HepG2 (cell line): Measurements from ENCODE around the gene PTGES3. TPM values are rescaled to one million over a fixed set of nuclear protein-coding genes. Genes with fewer than 3 reads are reported as not detected.

Source experiments
- AGO2 ChIP-seq: fragments of 200-400 bp; formaldehyde crosslinking; optimal IDR thresholded peaks from 2 replicates; pipeline ENCODE3; 2017; ENCODE audit warnings: mild to moderate bottlenecking, low read depth, low read length, moderate library complexity
- CHD2 ChIP-seq: IDR thresholded peaks from 2 replicates; pipeline ENCODE4 v1.6.1; 2011; ENCODE audit warnings: low read depth, low read length, improper control_type of control experiment
- ETV5 ChIP-seq: IDR thresholded peaks from 2 replicates; pipeline ENCODE4 v1.6.1; 2018; ENCODE audit warnings: missing biosample characterization, missing genetic modification reagents, inconsistent platforms, borderline replicate concordance
- MYNN ChIP-seq: sonication (generic); formaldehyde crosslinking; IDR thresholded peaks from 2 replicates; pipeline ENCODE4 v1.4.0; 2020; ENCODE audit warnings: mild to moderate bottlenecking, low read depth, missing genetic modification reagents
- NFE2 ChIP-seq: sonication (generic); formaldehyde crosslinking; IDR thresholded peaks from 2 replicates; pipeline ENCODE4 v1.4.0; 2020; ENCODE audit warnings: missing genetic modification reagents
- NFKBIZ ChIP-seq: IDR thresholded peaks from 2 replicates; pipeline ENCODE4 v1.6.1; 2018; ENCODE audit warnings: missing genetic modification reagents, missing compliant biosample characterization
- NFYC ChIP-seq: IDR thresholded peaks from 2 replicates; pipeline ENCODE4 v1.6.1; 2016; ENCODE audit warnings: missing genetic modification reagents, missing compliant biosample characterization
- NRL ChIP-seq: sonication (generic); formaldehyde crosslinking; IDR thresholded peaks from 2 replicates; pipeline ENCODE4 v1.5.0; 2020; ENCODE audit warnings: missing genetic modification reagents, mild to moderate bottlenecking, moderate library complexity, borderline replicate concordance
- RBAK ChIP-seq: sonication (generic); formaldehyde crosslinking; IDR thresholded peaks from 2 replicates; pipeline ENCODE4 v1.5.1; 2020; ENCODE audit warnings: mild to moderate bottlenecking, missing genetic modification reagents
- ZNF329 ChIP-seq: sonication (generic); formaldehyde crosslinking; IDR thresholded peaks from 2 replicates; pipeline ENCODE4 v1.9.0; 2021; ENCODE audit warnings: low read depth, mild to moderate bottlenecking, missing genetic modification reagents
- ZNF703 ChIP-seq: sonication (generic); formaldehyde crosslinking; IDR thresholded peaks from 2 replicates; pipeline ENCODE4 v1.5.1; 2020; ENCODE audit warnings: missing genetic modification reagents, mild to moderate bottlenecking, moderate library complexity, borderline replicate concordance
- polyA plus RNA-seq, 8 experiments: library from polyadenylated mRNA; depleted of rRNA in 3 of 8; stranded (reverse) in 7 of 8; unstranded in 1 of 8; fragments of >200 nt; fragmentation: Illumina TruSeq in 4 of 8; extraction: Trizol in 4 of 8; gene quantifications; 2 replicates each; pipeline versions ENCODE4 v1.2.1 to v1.2.3, GENCODE V29; 2011 to 2016; ENCODE audit warnings: low read depth in 4 of 8, missing spikeins in 1 of 8, mixed read lengths in 1 of 8; ENCODE audit not compliant: insufficient read depth in 1 of 8
- total RNA-seq, 5 experiments: library from RNA; depleted of rRNA; stranded (reverse); fragments of >200 nt; fragmentation: Illumina TruSeq; extraction: Trizol; gene quantifications; 2 replicates each; pipeline ENCODE4 v1.2.3, GENCODE V29; 2016; ENCODE audit warnings: low read depth in 1 of 5
- TF ChIP-seq, protein P1 (sequence below): sonication (generic); formaldehyde crosslinking; IDR thresholded peaks from 2 replicates; pipeline ENCODE4 v1.5.1; 2020; ENCODE audit warnings: mild to moderate bottlenecking, missing genetic modification reagents, moderate library complexity
- TF ChIP-seq, protein P2 (sequence below): sonication (generic); formaldehyde crosslinking; IDR thresholded peaks from 2 replicates; pipeline ENCODE4 v1.5.0; 2020; ENCODE audit warnings: mild to moderate bottlenecking, low read depth, missing genetic modification reagents, borderline replicate concordance
- TF ChIP-seq, protein P3 (sequence below): sonication (generic); formaldehyde crosslinking; IDR thresholded peaks from 2 replicates; pipeline ENCODE4 v1.4.0; 2020; ENCODE audit warnings: mild to moderate bottlenecking, missing genetic modification reagents
- TF ChIP-seq, protein P4 (sequence below): sonication (generic); formaldehyde crosslinking; IDR thresholded peaks from 2 replicates; pipeline ENCODE4 v1.4.0; 2020; ENCODE audit warnings: mild to moderate bottlenecking, missing genetic modification reagents
- TF ChIP-seq, protein P5 (sequence below): sonication (generic); formaldehyde crosslinking; IDR thresholded peaks from 2 replicates; pipeline ENCODE4 v1.8.0; 2022; ENCODE audit warnings: mild to moderate bottlenecking, missing genetic modification reagents, moderate library complexity

The PTGES3 gene
- total and polyA plus RNA-seq, 2 of the 13 experiments (the other 11 are each of a cell fraction or from before 2014, with no cell fraction given) = 54.4 to 159 TPM

DNA sequence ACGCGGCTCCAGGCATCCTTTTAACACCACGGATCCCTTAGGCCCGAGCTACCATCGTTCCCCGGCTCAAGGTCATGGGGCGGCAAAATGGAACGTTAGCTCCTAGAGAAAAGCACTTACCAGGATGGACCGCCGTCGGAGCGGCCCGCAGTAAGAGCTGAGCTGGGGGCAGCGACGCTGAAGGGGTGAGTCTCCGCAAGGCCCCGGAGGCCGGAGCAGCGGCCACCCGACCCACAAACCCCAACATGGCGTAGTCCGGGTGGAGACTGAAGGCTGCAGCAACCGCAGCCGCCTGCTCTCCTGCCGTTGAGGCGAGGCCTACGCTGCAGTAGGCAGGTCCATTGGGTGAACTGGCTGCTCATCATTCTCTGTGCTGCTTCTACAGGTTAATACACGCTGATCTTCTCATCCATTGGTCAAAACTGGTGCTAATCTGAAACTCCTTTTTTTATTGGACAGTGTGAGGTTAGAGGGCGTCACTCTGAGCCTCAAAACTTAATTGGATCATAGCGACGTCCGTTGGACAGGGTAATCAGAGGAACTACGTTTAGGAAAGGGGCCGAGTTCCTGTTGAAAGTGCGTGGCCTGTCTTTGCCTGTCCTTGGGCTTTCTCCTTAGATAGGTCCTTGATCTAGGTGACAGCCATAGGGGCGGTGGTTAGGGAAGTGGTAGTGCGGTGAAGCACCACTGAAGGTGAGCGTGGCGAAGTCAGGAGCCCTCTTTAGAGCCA, 42.2 kb downstream of the PTGES3 start, which contains the start of gene ATP5F1B (continued):
- TF ChIP-seq, protein P1, sequence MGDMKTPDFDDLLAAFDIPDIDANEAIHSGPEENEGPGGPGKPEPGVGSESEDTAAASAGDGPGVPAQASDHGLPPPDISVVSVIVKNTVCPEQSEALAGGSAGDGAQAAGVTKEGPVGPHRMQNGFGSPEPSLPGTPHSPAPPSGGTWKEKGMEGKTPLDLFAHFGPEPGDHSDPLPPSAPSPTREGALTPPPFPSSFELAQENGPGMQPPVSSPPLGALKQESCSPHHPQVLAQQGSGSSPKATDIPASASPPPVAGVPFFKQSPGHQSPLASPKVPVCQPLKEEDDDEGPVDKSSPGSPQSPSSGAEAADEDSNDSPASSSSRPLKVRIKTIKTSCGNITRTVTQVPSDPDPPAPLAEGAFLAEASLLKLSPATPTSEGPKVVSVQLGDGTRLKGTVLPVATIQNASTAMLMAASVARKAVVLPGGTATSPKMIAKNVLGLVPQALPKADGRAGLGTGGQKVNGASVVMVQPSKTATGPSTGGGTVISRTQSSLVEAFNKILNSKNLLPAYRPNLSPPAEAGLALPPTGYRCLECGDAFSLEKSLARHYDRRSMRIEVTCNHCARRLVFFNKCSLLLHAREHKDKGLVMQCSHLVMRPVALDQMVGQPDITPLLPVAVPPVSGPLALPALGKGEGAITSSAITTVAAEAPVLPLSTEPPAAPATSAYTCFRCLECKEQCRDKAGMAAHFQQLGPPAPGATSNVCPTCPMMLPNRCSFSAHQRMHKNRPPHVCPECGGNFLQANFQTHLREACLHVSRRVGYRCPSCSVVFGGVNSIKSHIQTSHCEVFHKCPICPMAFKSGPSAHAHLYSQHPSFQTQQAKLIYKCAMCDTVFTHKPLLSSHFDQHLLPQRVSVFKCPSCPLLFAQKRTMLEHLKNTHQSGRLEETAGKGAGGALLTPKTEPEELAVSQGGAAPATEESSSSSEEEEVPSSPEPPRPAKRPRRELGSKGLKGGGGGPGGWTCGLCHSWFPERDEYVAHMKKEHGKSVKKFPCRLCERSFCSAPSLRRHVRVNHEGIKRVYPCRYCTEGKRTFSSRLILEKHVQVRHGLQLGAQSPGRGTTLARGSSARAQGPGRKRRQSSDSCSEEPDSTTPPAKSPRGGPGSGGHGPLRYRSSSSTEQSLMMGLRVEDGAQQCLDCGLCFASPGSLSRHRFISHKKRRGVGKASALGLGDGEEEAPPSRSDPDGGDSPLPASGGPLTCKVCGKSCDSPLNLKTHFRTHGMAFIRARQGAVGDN (CRISPR knock-in tag) = peak; percentile 86
- TF ChIP-seq, protein P2, sequence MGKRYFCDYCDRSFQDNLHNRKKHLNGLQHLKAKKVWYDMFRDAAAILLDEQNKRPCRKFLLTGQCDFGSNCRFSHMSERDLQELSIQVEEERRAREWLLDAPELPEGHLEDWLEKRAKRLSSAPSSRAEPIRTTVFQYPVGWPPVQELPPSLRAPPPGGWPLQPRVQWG = no peak
- no peak for TF ChIP-seq NFE2 (CRISPR knock-in tag)
- no peak for TF ChIP-seq RBAK
- TF ChIP-seq, protein P3, sequence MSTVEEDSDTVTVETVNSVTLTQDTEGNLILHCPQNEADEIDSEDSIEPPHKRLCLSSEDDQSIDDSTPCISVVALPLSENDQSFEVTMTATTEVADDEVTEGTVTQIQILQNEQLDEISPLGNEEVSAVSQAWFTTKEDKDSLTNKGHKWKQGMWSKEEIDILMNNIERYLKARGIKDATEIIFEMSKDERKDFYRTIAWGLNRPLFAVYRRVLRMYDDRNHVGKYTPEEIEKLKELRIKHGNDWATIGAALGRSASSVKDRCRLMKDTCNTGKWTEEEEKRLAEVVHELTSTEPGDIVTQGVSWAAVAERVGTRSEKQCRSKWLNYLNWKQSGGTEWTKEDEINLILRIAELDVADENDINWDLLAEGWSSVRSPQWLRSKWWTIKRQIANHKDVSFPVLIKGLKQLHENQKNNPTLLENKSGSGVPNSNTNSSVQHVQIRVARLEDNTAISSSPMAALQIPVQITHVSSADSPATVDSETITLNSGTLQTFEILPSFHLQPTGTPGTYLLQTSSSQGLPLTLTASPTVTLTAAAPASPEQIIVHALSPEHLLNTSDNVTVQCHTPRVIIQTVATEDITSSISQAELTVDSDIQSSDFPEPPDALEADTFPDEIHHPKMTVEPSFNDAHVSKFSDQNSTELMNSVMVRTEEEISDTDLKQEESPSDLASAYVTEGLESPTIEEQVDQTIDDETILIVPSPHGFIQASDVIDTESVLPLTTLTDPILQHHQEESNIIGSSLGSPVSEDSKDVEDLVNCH = no peak
- peak; percentile 86 for TF ChIP-seq AGO2
- TF ChIP-seq NFYC = peak; percentile 99
- peak; percentile 69; the same call in 1 of the 2 replicates for TF ChIP-seq CHD2
- 0 out of 2 replicates have a peak, but pooled peaks have one; percentile 63 for TF ChIP-seq ZNF329
- TF ChIP-seq MYNN = no peak
- TF ChIP-seq, protein P4, sequence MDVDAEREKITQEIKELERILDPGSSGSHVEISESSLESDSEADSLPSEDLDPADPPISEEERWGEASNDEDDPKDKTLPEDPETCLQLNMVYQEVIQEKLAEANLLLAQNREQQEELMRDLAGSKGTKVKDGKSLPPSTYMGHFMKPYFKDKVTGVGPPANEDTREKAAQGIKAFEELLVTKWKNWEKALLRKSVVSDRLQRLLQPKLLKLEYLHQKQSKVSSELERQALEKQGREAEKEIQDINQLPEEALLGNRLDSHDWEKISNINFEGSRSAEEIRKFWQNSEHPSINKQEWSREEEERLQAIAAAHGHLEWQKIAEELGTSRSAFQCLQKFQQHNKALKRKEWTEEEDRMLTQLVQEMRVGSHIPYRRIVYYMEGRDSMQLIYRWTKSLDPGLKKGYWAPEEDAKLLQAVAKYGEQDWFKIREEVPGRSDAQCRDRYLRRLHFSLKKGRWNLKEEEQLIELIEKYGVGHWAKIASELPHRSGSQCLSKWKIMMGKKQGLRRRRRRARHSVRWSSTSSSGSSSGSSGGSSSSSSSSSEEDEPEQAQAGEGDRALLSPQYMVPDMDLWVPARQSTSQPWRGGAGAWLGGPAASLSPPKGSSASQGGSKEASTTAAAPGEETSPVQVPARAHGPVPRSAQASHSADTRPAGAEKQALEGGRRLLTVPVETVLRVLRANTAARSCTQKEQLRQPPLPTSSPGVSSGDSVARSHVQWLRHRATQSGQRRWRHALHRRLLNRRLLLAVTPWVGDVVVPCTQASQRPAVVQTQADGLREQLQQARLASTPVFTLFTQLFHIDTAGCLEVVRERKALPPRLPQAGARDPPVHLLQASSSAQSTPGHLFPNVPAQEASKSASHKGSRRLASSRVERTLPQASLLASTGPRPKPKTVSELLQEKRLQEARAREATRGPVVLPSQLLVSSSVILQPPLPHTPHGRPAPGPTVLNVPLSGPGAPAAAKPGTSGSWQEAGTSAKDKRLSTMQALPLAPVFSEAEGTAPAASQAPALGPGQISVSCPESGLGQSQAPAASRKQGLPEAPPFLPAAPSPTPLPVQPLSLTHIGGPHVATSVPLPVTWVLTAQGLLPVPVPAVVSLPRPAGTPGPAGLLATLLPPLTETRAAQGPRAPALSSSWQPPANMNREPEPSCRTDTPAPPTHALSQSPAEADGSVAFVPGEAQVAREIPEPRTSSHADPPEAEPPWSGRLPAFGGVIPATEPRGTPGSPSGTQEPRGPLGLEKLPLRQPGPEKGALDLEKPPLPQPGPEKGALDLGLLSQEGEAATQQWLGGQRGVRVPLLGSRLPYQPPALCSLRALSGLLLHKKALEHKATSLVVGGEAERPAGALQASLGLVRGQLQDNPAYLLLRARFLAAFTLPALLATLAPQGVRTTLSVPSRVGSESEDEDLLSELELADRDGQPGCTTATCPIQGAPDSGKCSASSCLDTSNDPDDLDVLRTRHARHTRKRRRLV (CRISPR knock-in tag) = no peak
- peak; percentile 42; the same call in 1 of the 2 replicates for TF ChIP-seq NRL (CRISPR knock-in tag)
- TF ChIP-seq ETV5 = no peak
- no peak for TF ChIP-seq ZNF703 (CRISPR knock-in tag)
- no peak for TF ChIP-seq NFKBIZ
- TF ChIP-seq, protein P5, sequence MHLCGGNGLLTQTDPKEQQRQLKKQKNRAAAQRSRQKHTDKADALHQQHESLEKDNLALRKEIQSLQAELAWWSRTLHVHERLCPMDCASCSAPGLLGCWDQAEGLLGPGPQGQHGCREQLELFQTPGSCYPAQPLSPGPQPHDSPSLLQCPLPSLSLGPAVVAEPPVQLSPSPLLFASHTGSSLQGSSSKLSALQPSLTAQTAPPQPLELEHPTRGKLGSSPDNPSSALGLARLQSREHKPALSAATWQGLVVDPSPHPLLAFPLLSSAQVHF = no peak
